ENCODE results near the gene ITGB8. TPM values are rescaled to one million over a fixed set of nuclear protein-coding genes. Genes with fewer than 3 reads are reported as not detected.

ITGB8 gene
- total and polyA plus RNA-seq, 2 of the 4 experiments (the other 2 are of a cell fraction) = 2.6 to 10.2 TPM

DNA sequence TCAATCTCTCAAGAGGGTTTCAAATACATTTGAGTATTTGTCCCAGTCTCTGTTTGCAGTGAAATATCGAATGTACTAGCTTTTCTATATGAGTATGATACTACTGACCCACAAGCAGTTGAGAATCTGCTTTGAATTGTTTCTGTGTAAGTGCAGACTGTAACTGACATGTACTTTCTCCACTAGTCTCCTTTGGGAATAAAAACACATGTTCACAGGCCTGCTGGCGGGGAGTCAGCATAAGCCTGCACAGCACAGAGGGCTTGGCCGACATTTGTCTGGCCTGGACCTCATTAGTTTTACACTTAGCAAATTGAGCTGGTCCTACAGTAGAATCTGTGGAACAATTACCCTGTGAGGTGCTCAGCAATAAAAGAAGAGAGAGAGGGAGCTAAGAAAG is 72.6 kb downstream of the ITGB8 start:
- CTCF ChIA-PET = interaction anchor here (0.6 to 0.7 kb wide), 2 partner anchors 10 to 11 kb away, joined by 3 read pairs; no protein-coding TSS in a partner anchor
- intact Hi-C loops (cut with micrococcal nuclease) (loop anchor here (10.0 kb wide), 1 partner anchor 419 kb away; no protein-coding TSS in a partner anchor), dilution Hi-C loops (cut with HindIII; ENCODE audit: low sequenced_read_pairs, unreplicated experiment) (no loop called here), in situ Hi-C loops (cut with MboI; ENCODE audit: low sequenced_read_pairs) (no loop called here)
- Histone ChIP-seq H2BK5ac (ENCODE audit: low read depth, low read length, poor library complexity, severe bottlenecking) (no peak overlapping the region), H4K8ac (ENCODE audit: low read depth in 2 of 2, low read length in 2 of 2) (no peak overlapping the region), H2BK20ac (ENCODE audit: low read depth, low read length) (no peak overlapping the region), H3K4ac (ENCODE audit: low read depth, low read length) (no peak overlapping the region), H3K23ac (ENCODE audit: low read depth, low read length) (no peak overlapping the region), H4K5ac (ENCODE audit: low read depth, low read length) (no peak overlapping the region), H3K4me2 (ENCODE audit: low read depth, low read length) (no peak overlapping the region), H3K56ac (ENCODE audit: extremely low read depth, insufficient read depth, low read length) (no peak overlapping the region), H3K36me3 (ENCODE audit: control insufficient read depth, insufficient read depth, low read length) (peaks cover 9% of the 10 kb centered on the region; the same call in 1 of the 2 replicates), H2BK120ac (ENCODE audit: low read depth, low read length) (no peak overlapping the region), H3K9me1 (ENCODE audit: insufficient read depth, low read length) (no peaks in the 10 kb centered on the region), H3K27me3 (ENCODE audit: control insufficient read depth, insufficient read depth, low read length) (no peaks in the 10 kb centered on the region), H3K14ac (replicated peaks; ENCODE audit: low read depth, low read length) (no peak overlapping the region), H3K9ac (ENCODE audit: low read depth, low read length) (no peak overlapping the region), H2AK9ac (replicated peaks; ENCODE audit: low read depth, low read length, poor library complexity) (no peak overlapping the region), H3K9me3 (ENCODE audit: control insufficient read depth, insufficient read depth, low read length) (no peaks in the 10 kb centered on the region), H3K4me3 (ENCODE audit: insufficient read depth, low read depth, low read length) (no peak overlapping the region), H3K4me1 (ENCODE audit: control insufficient read depth, insufficient read depth, low read length) (peaks cover 4% of the 10 kb centered on the region; the same call in 1 of the 2 replicates), H2BK15ac (ENCODE audit: low read depth, low read length) (no peak overlapping the region), H4K91ac (ENCODE audit: insufficient read depth, low read depth, low read length) (no peak overlapping the region), H3K27ac (ENCODE audit: insufficient read depth, low read length) (no peak overlapping the region), H3K18ac (ENCODE audit: low read depth, low read length) (no peak overlapping the region), H3K79me1 (ENCODE audit: low read depth in 1 of 2, low read length in 2 of 2) (no peaks in the 10 kb centered on the region), H2AFZ (replicated peaks; ENCODE audit: low read length, poor library complexity) (no peak overlapping the region), H4K20me1 (ENCODE audit: insufficient read depth, low read length) (no peaks in the 10 kb centered on the region), H2AK5ac (ENCODE audit: low read depth, low read length) (no peak overlapping the region)
- no peak for DNase-seq
- ATAC-seq (ENCODE audit: low read depth) = no peak
- BruUV-seq (replicated peaks) = no TSS peak
- TF ChIP-seq, protein P1, sequence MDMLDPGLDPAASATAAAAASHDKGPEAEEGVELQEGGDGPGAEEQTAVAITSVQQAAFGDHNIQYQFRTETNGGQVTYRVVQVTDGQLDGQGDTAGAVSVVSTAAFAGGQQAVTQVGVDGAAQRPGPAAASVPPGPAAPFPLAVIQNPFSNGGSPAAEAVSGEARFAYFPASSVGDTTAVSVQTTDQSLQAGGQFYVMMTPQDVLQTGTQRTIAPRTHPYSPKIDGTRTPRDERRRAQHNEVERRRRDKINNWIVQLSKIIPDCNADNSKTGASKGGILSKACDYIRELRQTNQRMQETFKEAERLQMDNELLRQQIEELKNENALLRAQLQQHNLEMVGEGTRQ (IDR thresholded peaks at IDR 0.05; ENCODE audit: low read depth, low read length) = no peak
- TF ChIP-seq NFE2L2 (IDR thresholded peaks at IDR 0.05; ENCODE audit: low read depth, low read length) (no peak), MXI1 (IDR thresholded peaks at IDR 0.05; ENCODE audit: borderline replicate concordance, low read depth, low read length) (no peak), BHLHE40 (IDR thresholded peaks at IDR 0.05; ENCODE audit: low read depth, low read length) (no peak)
- TF ChIP-seq, protein P2, sequence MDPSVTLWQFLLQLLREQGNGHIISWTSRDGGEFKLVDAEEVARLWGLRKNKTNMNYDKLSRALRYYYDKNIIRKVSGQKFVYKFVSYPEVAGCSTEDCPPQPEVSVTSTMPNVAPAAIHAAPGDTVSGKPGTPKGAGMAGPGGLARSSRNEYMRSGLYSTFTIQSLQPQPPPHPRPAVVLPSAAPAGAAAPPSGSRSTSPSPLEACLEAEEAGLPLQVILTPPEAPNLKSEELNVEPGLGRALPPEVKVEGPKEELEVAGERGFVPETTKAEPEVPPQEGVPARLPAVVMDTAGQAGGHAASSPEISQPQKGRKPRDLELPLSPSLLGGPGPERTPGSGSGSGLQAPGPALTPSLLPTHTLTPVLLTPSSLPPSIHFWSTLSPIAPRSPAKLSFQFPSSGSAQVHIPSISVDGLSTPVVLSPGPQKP (IDR thresholded peaks at IDR 0.05; ENCODE audit: borderline replicate concordance, low read depth, low read length) = no peak
- no CpG with 5 or more reads among the region's 3 CpGs for WGBS, 2 experiments (ENCODE audit: extremely low coverage in 2 of 2, insufficient read length in 1 of 2)
- POLR2A ChIA-PET (ENCODE audit: unreplicated experiment) = no interaction called here

All from IMR-90 (cell line).